ENCODE results near the gene TBC1D21.
"Not testable (repeated sequence)": the region's sequence is repeated elsewhere in the genome, so short reads cannot be mapped to it uniquely, and the experiment has no call there.

Gene TBC1D21

DNA sequence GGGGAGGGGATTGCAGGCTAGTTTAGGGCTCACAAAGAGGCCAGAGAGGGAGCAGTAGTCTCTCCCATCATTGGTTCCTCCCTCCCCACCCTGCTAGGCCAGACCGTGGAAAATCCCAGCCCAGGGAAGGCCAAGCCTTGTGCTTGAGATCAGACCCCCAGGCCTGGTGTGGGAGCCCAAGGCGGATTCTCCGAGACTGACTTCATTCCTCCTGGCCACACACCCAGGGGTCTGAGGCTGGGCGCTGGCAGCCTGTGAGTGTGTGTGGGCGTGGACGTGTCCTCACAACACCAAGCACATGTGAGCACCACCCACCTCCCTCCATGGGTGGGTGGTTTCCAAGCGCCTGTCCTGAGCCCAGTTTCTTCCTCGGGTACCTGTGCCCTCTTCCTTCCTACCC is 57.0 kb downstream of the TBC1D21 start:
- DNase-seq (ENCODE audit: low spot score): no peak

DNA sequence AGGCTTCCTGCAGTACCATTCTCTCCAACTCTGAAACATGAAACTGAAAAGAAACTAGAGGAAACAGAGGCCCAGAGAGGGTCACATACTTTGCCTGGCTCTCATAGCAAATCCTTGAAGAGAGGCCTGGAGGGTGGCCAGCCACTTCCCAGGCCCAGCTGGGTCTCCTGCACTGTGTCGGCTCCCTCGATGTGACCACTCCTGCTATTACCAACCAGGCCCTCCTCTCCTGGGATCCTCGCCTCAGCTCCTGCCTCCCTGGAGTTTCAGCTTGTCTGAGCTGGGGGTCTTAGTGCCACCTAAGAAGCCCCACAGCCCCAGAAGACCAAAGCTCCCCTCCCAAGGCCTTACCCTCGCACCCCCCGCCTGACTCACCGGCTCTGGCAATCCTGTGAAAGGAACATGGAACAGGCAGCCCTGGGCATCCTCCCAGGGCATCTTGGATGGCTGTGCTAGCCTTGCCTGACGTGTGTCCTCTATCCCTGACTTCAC is 57.5 kb downstream of the TBC1D21 start:
- no peak for DNase-seq (ENCODE audit: low spot score)

DNA sequence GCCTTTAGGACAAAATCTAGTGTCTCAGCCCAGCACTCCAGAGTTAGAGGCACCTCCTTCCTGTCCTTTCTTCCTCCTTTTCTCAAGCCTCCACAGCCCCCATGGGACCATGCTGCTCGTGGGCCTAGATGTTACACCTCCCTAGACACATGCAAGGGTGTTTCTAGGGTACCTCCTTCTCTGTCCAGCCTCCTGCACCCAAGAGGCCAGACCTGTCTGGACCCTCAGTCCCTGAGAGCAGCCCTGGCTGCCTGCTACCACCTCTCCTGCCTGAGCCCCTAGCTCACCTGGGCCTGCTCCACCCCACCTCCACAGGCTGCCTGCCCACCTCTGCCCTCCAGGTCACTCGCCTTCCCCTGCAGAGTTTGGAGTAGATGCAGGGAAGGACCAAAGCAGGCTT is 58.1 kb downstream of the TBC1D21 start:
- DNase-seq (ENCODE audit: low spot score): no peak

DNA sequence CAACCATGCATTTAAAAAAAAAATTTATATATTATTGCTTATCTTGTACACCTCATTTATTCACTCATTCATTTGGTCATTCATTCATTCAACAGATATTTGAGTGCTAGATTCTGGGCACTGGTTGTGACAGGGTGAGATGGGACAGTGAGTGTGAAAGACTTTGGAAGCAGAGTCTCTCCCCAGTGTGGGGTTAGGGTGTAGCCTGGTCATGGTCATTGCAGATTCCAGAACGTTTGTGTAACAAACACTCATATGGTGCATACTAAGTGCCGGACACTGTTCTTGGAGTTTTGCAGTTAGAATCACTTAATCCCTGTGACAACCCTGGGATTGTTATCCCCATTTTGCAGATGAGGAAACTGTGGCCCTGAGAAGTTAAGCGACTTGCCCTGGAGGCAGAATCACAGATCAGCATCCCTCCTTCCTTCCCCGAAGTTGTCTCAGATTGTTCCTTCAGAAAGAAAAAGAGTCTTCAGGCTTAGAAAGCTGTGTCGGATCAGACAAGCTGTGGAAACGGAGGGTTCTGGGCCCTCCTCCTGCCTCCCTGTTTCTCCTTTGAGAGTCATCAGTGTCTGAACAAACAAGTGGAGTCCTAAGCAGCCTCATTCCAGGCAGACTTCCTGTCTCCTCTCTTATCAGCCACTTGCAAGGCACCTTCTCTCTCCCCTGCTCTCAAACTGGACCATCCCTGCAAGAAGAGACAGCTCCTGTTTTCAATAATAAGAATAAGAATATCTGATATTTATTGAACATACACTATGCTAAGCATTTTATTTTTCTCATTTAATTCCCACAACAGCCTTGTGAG is 59.2 kb downstream of the TBC1D21 start:
- no peak for DNase-seq (ENCODE audit: low spot score)

DNA sequence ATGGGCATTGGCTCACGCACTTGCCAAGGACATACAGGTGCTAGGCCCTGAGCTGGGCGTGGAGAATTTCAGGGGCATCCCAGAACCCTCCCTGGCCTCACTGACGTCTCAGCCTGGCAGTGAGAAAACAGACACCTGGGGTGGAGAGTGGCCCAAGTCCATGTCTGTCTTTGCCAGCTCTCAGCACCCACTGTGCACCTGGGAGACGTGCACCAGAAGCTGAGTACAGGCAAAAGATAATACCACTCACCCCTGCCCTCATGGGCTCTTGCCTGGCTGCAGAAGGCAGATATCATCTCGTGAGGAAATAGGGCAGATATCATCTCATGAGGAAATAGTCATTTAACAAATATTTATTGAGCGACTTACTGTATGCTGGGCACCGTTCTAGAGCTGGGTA is 60.9 kb downstream of the TBC1D21 start:
- no peak for DNase-seq (ENCODE audit: low spot score)

DNA sequence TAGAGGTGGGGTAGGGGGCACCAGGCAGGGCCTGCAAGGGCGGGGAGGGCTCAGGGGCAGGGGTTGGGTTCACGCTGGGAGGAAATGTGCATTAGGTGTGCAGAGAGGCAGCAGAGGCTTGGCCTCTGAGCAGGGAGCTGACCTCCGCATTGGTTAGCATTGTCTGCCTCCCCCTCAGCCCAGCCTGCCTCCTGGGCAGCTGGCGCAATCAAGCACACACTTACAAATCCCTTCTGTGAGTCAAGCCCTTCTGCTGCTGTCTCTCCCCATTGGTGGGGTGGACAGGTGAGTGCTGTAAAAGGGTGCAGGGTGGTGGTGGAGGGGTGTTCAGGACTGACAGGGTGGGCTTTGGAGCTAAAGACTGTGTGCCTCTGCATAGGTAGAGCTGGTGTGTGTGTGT is 62.2 kb downstream of the TBC1D21 start:
- DNase-seq (ENCODE audit: low spot score): no peak

DNA sequence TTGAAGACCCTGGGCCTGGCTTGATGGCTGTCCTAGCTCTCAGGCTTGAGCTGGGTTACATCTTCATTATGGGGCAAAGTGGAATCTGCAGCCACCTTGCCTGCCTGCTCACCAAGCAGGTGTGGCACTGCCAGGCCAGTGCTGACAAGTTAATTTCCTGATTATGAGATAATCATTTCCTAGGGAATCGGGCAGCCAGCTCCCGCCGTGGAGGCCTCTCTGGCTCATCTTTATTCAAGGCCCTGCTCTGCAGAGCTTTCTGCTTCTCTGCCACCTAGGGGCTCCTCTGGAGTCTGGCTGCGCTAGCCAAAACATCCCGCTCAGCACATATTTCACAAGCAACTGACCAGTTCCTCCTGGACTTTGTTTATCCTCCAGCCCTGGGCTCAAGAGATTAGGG is 62.8 kb downstream of the TBC1D21 start:
- DNase-seq (ENCODE audit: low spot score): no peak

DNA sequence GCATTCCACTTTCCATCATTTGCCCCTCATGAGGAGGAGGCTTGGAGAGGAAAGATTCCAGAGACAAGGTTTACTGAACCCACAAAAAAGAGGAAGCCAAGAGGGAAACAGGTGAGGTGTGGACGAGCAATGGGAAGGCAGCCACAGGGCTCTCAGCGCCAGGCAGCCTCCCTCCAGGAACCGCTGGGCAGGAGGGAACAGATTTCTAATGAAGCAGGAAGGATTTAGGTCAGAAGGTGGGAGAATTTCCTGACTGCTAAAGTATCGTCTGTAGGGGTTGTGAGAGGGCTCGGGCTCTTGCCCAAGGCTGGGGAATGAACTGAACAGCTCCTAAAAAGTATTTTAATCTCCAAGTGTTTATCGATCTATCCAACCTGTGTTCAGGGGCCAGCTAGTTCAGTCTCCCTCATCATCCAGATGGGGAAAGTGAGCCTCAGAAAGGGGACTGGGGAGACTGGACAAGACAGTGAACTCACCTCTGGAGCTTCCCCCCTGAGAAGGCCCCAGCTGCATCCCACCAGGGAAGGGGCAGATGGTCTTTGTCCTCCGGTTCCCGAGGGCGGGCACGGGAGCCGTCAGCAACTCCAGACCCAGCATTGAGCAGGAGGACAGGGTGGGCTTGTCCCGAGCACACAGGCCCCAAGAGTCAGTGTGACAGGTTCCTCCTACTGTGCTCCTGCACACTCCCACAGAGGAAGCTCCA is 63.4 kb downstream of the TBC1D21 start:
- no peak for DNase-seq (ENCODE audit: low spot score)

DNA sequence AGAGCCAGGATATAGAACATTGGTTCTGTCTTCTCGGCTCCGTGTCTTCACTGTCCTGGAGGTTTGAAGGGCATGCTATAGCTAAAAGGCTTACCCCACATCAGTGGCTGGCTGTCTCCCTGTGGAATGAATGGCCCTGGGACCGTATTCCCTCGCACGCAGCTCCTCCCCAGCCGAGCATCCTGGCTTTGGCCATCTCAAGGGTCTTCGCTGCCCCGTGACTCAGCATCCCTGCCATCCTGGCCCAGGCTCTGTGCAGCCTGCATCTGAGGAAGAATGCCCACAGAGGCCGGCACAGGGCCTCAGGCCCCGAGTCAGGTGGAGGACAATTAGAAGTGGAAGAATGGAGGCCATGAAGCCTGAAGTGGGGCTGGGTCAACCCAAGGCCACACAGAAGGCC is 63.9 kb downstream of the TBC1D21 start:
- no peak for DNase-seq (ENCODE audit: low spot score)

DNA sequence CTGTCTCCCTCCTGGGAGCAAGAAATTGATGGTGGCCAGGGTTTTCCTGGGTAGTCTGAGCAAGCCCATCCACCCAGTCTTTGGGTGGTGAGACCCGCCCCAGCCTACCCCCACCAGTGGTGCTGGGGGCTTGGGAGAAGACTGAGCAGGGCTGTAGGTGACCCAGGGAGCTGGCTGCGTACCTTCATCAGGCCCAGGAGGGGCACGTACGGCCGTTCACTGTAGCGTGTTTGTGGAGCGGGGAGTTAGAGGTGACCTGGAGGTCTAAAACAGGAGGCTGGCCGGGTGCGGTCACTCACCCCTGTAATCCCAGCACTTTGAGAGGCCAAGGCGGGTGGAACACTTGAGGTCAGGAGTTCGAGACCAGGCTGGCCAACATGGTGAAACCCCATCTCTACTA is 64.4 kb downstream of the TBC1D21 start:
- DNase-seq (ENCODE audit: low spot score): no peak

DNA sequence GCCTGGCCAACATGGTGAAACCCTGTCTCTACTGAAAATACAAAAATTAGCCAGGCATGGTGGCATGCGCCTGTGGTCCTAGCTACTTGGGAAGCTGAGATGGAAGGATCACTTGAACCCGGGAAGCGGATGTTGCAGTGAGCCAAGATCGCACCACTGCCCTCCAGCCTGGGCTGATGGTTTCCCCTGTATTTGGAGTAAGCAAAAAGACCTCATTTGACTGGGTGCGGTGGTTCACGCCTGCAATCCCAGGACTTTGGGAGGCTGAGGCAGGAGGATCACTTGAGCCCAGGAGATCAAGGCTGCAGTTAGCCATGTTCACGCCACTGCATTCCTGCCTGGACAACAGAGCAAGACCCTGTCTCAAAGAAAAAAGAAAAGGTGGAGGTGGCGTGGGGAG is 65.2 kb downstream of the TBC1D21 start:
- not testable (repeated sequence) for DNase-seq (ENCODE audit: low spot score)
